Lung (tissue), 12 donors: Measurements from ENCODE around the gene MST1. TPM values are rescaled to one million over a fixed set of nuclear protein-coding genes. Genes with fewer than 3 reads are reported as not detected.

ENCODE experiments used
- ATAC-seq: fragments of 200-7000 bp; cut with Tn5 transposase; one replicate; pipeline ENCODE4 v1.9.1; 2020; ENCODE audit warnings: moderate number of reproducible peaks; ENCODE audit not compliant: insufficient read depth, low FRiP score
- DNase-seq, 3 donors: peaks; one replicate each; pipeline ENCODE4 v3.0.0-alpha.2; 2013 to 2017
- H3K27ac ChIP-seq, 2 donors: one replicate each; pipeline ENCODE4 v1.5.1; 2013; ENCODE audit warnings: mild to moderate bottlenecking in 2 of 2, moderate library complexity in 2 of 2, control low read depth in 1 of 2, inconsistent platforms in 1 of 2, low read depth in 1 of 2, low read length in 1 of 2
- H3K27me3 ChIP-seq, 3 donors: one replicate each; pipeline ENCODE4 v1.5.1; 2013; ENCODE audit warnings: low read length in 2 of 3; ENCODE audit not compliant: control insufficient read depth in 3 of 3, insufficient read depth in 3 of 3
- H3K36me3 ChIP-seq, 4 donors: one replicate each; pipeline ENCODE4 v1.5.1; 2013; ENCODE audit warnings: low read length in 4 of 4, mild to moderate bottlenecking in 1 of 4, moderate library complexity in 1 of 4; ENCODE audit not compliant: control insufficient read depth in 4 of 4, insufficient read depth in 4 of 4
- H3K4me1 ChIP-seq, 5 donors: one replicate each; pipeline ENCODE4 v1.5.1; 2013; ENCODE audit warnings: low read length in 5 of 5, mild to moderate bottlenecking in 2 of 5, moderate library complexity in 1 of 5; ENCODE audit not compliant: control insufficient read depth in 5 of 5, insufficient read depth in 5 of 5
- H3K4me3 ChIP-seq: one replicate; pipeline ENCODE4 v1.5.1; 2013; ENCODE audit warnings: mild to moderate bottlenecking, control low read depth, moderate library complexity
- H3K9ac ChIP-seq, 2 donors: one replicate each; pipeline ENCODE4 v1.5.1; 2013; ENCODE audit warnings: low read length in 2 of 2, control low read depth in 1 of 2; ENCODE audit not compliant: insufficient read depth in 1 of 2
- H3K9me3 ChIP-seq, 4 donors: one replicate each; pipeline ENCODE4 v1.5.1; 2013; ENCODE audit warnings: low read length in 3 of 4, mild to moderate bottlenecking in 1 of 4, moderate library complexity in 1 of 4; ENCODE audit not compliant: control insufficient read depth in 4 of 4, insufficient read depth in 3 of 4
- CTCF ChIP-seq: IDR thresholded peaks from 2 replicates; pipeline ENCODE4 v1.5.1; 2012; ENCODE audit warnings: mild to moderate bottlenecking; ENCODE audit errors: control extremely low read depth, extremely low read depth
- WGBS, 2 donors: extraction: QIAGEN DNeasy Blood & Tissue Kit; methylation state at CpG; one replicate each; pipeline ENCODE4 v1.1.7; 2013; 5-methylcytosine and 5-hydroxymethylcytosine counted together
- polyA plus RNA-seq, 2 donors: library from polyadenylated mRNA; stranded (reverse); fragments of 200-250 nt; gene quantifications; one replicate each; pipeline ENCODE4 v1.2.1, GENCODE V29; 2013
- total RNA-seq, 2 donors: library from RNA; depleted of rRNA in 1 of 2; stranded (reverse); fragments of >200 nt in 1 of 2; gene quantifications; one replicate each; pipeline ENCODE4 v1.2.1, GENCODE V29; 2014 to 2021
- donor health status: control.
- donor health status: control.
- donor health status: Bipolar disorder and iron deficiency.
- donor health status: healthy.
- donor health status: DM: yes; HTN: yes; CAD: no.

The MST1 gene
- total and polyA plus RNA-seq, 4 donors, result 8.3 to 27.0 (median 17.2) TPM

- DNase-seq, result no peak
- 94 to 95% methylated on average over 13 of the region's 13 CpGs for WGBS, 2 donors
- no peak for TF ChIP-seq CTCF
Observed at GRCh38 chr3:49715611-49716121, 26.4 kb upstream of the MST1 start.

GRCh38 chr3:49714728-49715550, 25.7 kb upstream of the MST1 start:
- 93 to 95% methylated on average over 13 of the region's 13 CpGs for WGBS, 2 donors
- no peak overlapping the region for H3K27ac ChIP-seq
- no peaks in the 10 kb centered on the region for H3K27me3 ChIP-seq
- H3K4me1 ChIP-seq, result peaks cover 0 to 16% (median 4%) of the 10 kb centered on the region in 5 donors
- peaks cover 0 to 22% (median 7%) of the 10 kb centered on the region in 4 donors for H3K36me3 ChIP-seq
- no peak overlapping the region for H3K9ac ChIP-seq
- H3K9me3 ChIP-seq, result no peaks in the 10 kb centered on the region
- DNase-seq (peak in 1 of 3 donors; percentile 9), ATAC-seq (no peak)
- H3K4me3 ChIP-seq, result no peak overlapping the region
- TF ChIP-seq CTCF, result no peak

More at GRCh38 chr3:49715611-49716121, 26.4 kb upstream of the MST1 start:
- H3K4me1 ChIP-seq, result peaks cover 0 to 16% (median 4%) of the 10 kb centered on the region in 5 donors
- H3K27me3 ChIP-seq, result no peaks in the 10 kb centered on the region
- H3K4me3 ChIP-seq, result no peak overlapping the region
- no peak overlapping the region for H3K27ac ChIP-seq
- peaks cover 0 to 24% (median 7%) of the 10 kb centered on the region in 4 donors for H3K36me3 ChIP-seq
- no peaks in the 10 kb centered on the region for H3K9me3 ChIP-seq
- H3K9ac ChIP-seq, result no peak overlapping the region
- ATAC-seq, result no peak

GRCh38 chr3:49713336-49714105, 24.2 kb upstream of the MST1 start:
- no peak overlapping the region for H3K4me3 ChIP-seq
- peaks cover 0 to 22% (median 7%) of the 10 kb centered on the region in 4 donors for H3K36me3 ChIP-seq
- no peak for DNase-seq
- no peaks in the 10 kb centered on the region for H3K9me3 ChIP-seq
- peaks cover 0 to 9% (median 1%) of the 10 kb centered on the region in 5 donors for H3K4me1 ChIP-seq
- ATAC-seq, result no peak
- no peaks in the 10 kb centered on the region for H3K27me3 ChIP-seq
- H3K9ac ChIP-seq, result no peak overlapping the region
- no peak overlapping the region for H3K27ac ChIP-seq
- no peak for TF ChIP-seq CTCF
- 94 to 96% methylated on average over 25 of the region's 25 CpGs for WGBS, 2 donors
